ENCODE data around the gene IL17RC. TPM values are rescaled to one million over a fixed set of nuclear protein-coding genes. Genes with fewer than 3 reads are reported as not detected.

The IL17RC gene
- total and polyA plus RNA-seq, 2 of the 8 experiments (the other 6 are each of a cell fraction or from before 2014, with no cell fraction given): 11.8 to 13.0 TPM

- Histone ChIP-seq H2AFZ (ENCODE audit: low read length) (no peak overlapping the region), H3K56ac (replicated peaks; ENCODE audit: insufficient read length, low read depth, low read length) (no peak overlapping the region), H3K14ac (ENCODE audit: insufficient read length) (no peak overlapping the region), H3K4me2 (ENCODE audit: insufficient read depth in 1 of 2, low read depth in 2 of 2, low read length in 2 of 2) (no peak overlapping the region), H4K91ac (replicated peaks; ENCODE audit: insufficient read length, low read length) (no peak overlapping the region), H2AK5ac (ENCODE audit: low read depth, low read length) (no peak overlapping the region), H2BK5ac (ENCODE audit: low read depth, low read length) (no peak overlapping the region), H3K23ac (ENCODE audit: insufficient read length) (no peak overlapping the region), H3K36me3 (ENCODE audit: control insufficient read depth in 2 of 4, insufficient read depth in 4 of 4, low read length in 3 of 4) (no peaks in the 10 kb centered on the region; a peak in 3 of 8 replicates), H3K9me3 (ENCODE audit: insufficient read depth in 2 of 2, low read depth in 1 of 2, low read length in 1 of 2) (peaks cover 0 to 4% of the 10 kb centered on the region in 2 experiments; a peak in 1 of 4 replicates), H4K8ac (ENCODE audit: extremely low read depth, insufficient read depth, low read length) (no peak overlapping the region), H4K20me1 (replicated peaks in 1 of 2; ENCODE audit: control insufficient read depth in 1 of 2, insufficient read depth in 2 of 2, low read length in 2 of 2) (peaks cover 0 to under 1% of the 10 kb centered on the region in 2 experiments), H2BK120ac (replicated peaks; ENCODE audit: low read depth, low read length) (no peak overlapping the region), H3K18ac (ENCODE audit: extremely low read depth, low read length) (no peak overlapping the region), H3K4me1 (replicated peaks in 1 of 4; ENCODE audit: control insufficient read depth in 3 of 4, insufficient read depth in 4 of 4, low read length in 3 of 4) (peaks cover 0 to 8% (median 4%) of the 10 kb centered on the region in 4 experiments; a peak in 5 of 7 replicates), H3K4me3 (ENCODE audit: extremely low read depth in 1 of 4, insufficient read depth in 2 of 4, low read depth in 3 of 4, low read length in 4 of 4) (no peak overlapping the region), H3K27me3 (replicated peaks in 1 of 4; ENCODE audit: control insufficient read depth in 3 of 4, extremely low read depth in 1 of 4, insufficient read depth in 3 of 4, low read length in 3 of 4) (no peaks in the 10 kb centered on the region), H3K9ac (replicated peaks in 1 of 4; ENCODE audit: extremely low read depth in 1 of 4, low read depth in 3 of 4, low read length in 3 of 4) (no peak overlapping the region), H3K79me2 (ENCODE audit: control insufficient read depth in 1 of 2, insufficient read depth in 2 of 2, low read length in 2 of 2) (no peaks in the 10 kb centered on the region), H2BK15ac (ENCODE audit: low read length) (no peak overlapping the region; the same call in 1 of the 2 replicates), H3K23me2 (ENCODE audit: low read depth, low read length) (peaks cover 18% of the 10 kb centered on the region; the same call in 1 of the 2 replicates), H3K79me1 (ENCODE audit: low read depth, low read length) (no peaks in the 10 kb centered on the region), H2BK12ac (ENCODE audit: low read depth, low read length) (no peak overlapping the region), H4K5ac (ENCODE audit: insufficient read length, low read depth, low read length) (no peak overlapping the region), H2BK20ac (ENCODE audit: low read length) (no peak overlapping the region), H3K27ac (ENCODE audit: low read depth, low read length) (no peak overlapping the region), H3K4ac (replicated peaks; ENCODE audit: insufficient read length, low read depth, low read length) (no peak overlapping the region)
- ChIA-PET CTCF (ENCODE audit: partially characterized antibody) (interaction anchor here (0.6 to 1.8 kb wide), 6 partner anchors 9 to 117 kb away, joined by 3 to 14 read pairs (median 3); partner anchors contain the start of gene IL17RC), POLR2A (ENCODE audit: partially characterized antibody) (interaction anchor here (0.8 to 1.9 kb wide), 4 partner anchors 8 to 11 kb away, joined by 3 to 16 read pairs (median 4); partner anchors contain the start of genes CRELD1 and PRRT3)
- FAIRE-seq: no peak
- WGBS, 2 experiments (ENCODE audit: extremely low coverage in 1 of 2, insufficient coverage in 1 of 2, insufficient read length in 1 of 2, insufficient replicate concordance in 2 of 2, low coverage in 1 of 2, low lambda C conversion rate in 2 of 2, missing lambda C conversion rate in 1 of 2): 96% methylated on average over 11 of the region's 11 CpGs; no CpG with 5 or more reads in 1 of the 2 experiments
- no peak for DNase-seq (ENCODE audit: low read depth in 1 of 2, low spot score in 2 of 2)
- TF ChIP-seq CBX8 (IDR thresholded peaks at IDR 0.05; ENCODE audit: borderline replicate concordance, low read depth, low read length) (no peak), TAF1 (IDR thresholded peaks at IDR 0.05; ENCODE audit: low read depth, low read length) (no peak), GTF2F1 (IDR thresholded peaks at IDR 0.05; ENCODE audit: borderline replicate concordance, low read depth, low read length) (no peak), RNF2 (IDR thresholded peaks at IDR 0.05; ENCODE audit: borderline replicate concordance, low read depth, low read length, missing control alignments, poor library complexity, severe bottlenecking) (no peak), BRCA1 (IDR thresholded peaks at IDR 0.05; ENCODE audit: low read depth, low read length) (no peak), TCF12 (IDR thresholded peaks at IDR 0.05; ENCODE audit: low read depth, low read length) (no peak), EZH2 (IDR thresholded peaks at IDR 0.05; ENCODE audit: low read depth, low read length, severe bottlenecking) (no peak), CEBPB (IDR thresholded peaks at IDR 0.05; ENCODE audit: low read depth, low read length) (no peak), JUN (IDR thresholded peaks at IDR 0.05; ENCODE audit: low read depth, low read length) (no peak)
- TF ChIP-seq, protein P1, sequence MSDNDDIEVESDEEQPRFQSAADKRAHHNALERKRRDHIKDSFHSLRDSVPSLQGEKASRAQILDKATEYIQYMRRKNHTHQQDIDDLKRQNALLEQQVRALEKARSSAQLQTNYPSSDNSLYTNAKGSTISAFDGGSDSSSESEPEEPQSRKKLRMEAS (IDR thresholded peaks at IDR 0.05): no peak
- TF ChIP-seq, protein P2, sequence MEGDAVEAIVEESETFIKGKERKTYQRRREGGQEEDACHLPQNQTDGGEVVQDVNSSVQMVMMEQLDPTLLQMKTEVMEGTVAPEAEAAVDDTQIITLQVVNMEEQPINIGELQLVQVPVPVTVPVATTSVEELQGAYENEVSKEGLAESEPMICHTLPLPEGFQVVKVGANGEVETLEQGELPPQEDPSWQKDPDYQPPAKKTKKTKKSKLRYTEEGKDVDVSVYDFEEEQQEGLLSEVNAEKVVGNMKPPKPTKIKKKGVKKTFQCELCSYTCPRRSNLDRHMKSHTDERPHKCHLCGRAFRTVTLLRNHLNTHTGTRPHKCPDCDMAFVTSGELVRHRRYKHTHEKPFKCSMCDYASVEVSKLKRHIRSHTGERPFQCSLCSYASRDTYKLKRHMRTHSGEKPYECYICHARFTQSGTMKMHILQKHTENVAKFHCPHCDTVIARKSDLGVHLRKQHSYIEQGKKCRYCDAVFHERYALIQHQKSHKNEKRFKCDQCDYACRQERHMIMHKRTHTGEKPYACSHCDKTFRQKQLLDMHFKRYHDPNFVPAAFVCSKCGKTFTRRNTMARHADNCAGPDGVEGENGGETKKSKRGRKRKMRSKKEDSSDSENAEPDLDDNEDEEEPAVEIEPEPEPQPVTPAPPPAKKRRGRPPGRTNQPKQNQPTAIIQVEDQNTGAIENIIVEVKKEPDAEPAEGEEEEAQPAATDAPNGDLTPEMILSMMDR (IDR thresholded peaks at IDR 0.05; ENCODE audit: control extremely low read depth in 1 of 3, insufficient read depth in 1 of 3, low read depth in 1 of 3, low read length in 3 of 3): no peak
Observed at GRCh38 chr3:9944271-9944670, 27.4 kb downstream of the IL17RC start.
